Right ventricle myocardium superior (tissue), 1 donor: ENCODE results near the gene IL25. TPM values are rescaled to one million over a fixed set of nuclear protein-coding genes. Genes with fewer than 3 reads are reported as not detected.
"Not testable (repeated sequence)": the region's sequence is repeated elsewhere in the genome, so short reads cannot be mapped to it uniquely, and the experiment has no call there.

Experiments
- ATAC-seq: fragments of 200-7000 bp; cut with Tn5 transposase; one replicate; pipeline ENCODE4 v1.9.1; 2020; ENCODE audit warnings: mild to moderate bottlenecking; ENCODE audit not compliant: poor library complexity
- DNase-seq: peaks from one replicate; pipeline ENCODE4 v3.0.0-alpha.2; 2020
- intact Hi-C: fragments of 100-400 bp; cut with DNase I; formaldehyde crosslinking; loops from one replicate; pipeline ENCODE4 v1.11.2; 2022
- total RNA-seq: library from RNA; stranded (reverse); fragmentation: NEBNext Ultra II Directional; extraction: Animal tissue kit (Norgen Biotek cat#: 25700); gene quantifications from one replicate; pipeline ENCODE4 v1.2.1, GENCODE V29; 2021
- donor health status: DM: no; HTN: yes; CAD: no; lungs with severe emphysema.

Gene IL25
- total RNA-seq, 1 donor from 2014 or later, result not detected

GRCh38 chr14:23382731-23383440 lies 10.3 kb downstream of the IL25 start:
- DNase-seq (no peak), ATAC-seq (no peak)
- intact Hi-C loops, result loop anchor here (5.0 kb wide), 1 partner anchor 56 kb away; no protein-coding TSS in a partner anchor

- no peak for DNase-seq
- no peak for ATAC-seq
- intact Hi-C loops, result loop anchor here (5.0 kb wide), 1 partner anchor 57 kb away; no protein-coding TSS in a partner anchor
Measured at GRCh38 chr14:23384364-23385080, 11.9 kb downstream of the IL25 start.

GRCh38 chr14:23385244-23385641 lies 12.6 kb downstream of the IL25 start:
- ATAC-seq (no peak), DNase-seq (no peak)
- intact Hi-C loops, result no loop called here

- DNase-seq, result no peak
- intact Hi-C loops, result no loop called here
- no peak for ATAC-seq
Measured at GRCh38 chr14:23385642-23386265, 13.1 kb downstream of the IL25 start.

GRCh38 chr14:23386266-23386657 lies 13.7 kb downstream of the IL25 start:
- DNase-seq, ATAC-seq, intact Hi-C loops: not testable (repeated sequence)

- DNase-seq (no peak), ATAC-seq (no peak)
- intact Hi-C loops, result no loop called here
Measured at GRCh38 chr14:23386999-23387398, 14.4 kb downstream of the IL25 start.

GRCh38 chr14:23387916-23388882 lies 15.6 kb downstream of the IL25 start:
- intact Hi-C loops, result no loop called here
- ATAC-seq (peak; percentile 0), DNase-seq (no peak)

GRCh38 chr14:23388996-23389395 lies 16.4 kb downstream of the IL25 start:
- DNase-seq (no peak), ATAC-seq (peak; percentile 0)
- intact Hi-C loops, result no loop called here

- no peak for ATAC-seq
- no peak for DNase-seq
- intact Hi-C loops, result no loop called here
Measured at GRCh38 chr14:23389396-23389795, 16.8 kb downstream of the IL25 start.

GRCh38 chr14:23389871-23390270 lies 17.3 kb downstream of the IL25 start:
- DNase-seq, intact Hi-C loops: not testable (repeated sequence)
- ATAC-seq, result peak; percentile 1

- no peak for ATAC-seq
- intact Hi-C loops, result no loop called here
- no peak for DNase-seq
Measured at GRCh38 chr14:23392613-23393012, 20.0 kb downstream of the IL25 start.

GRCh38 chr14:23396126-23396525 lies 23.5 kb downstream of the IL25 start:
- ATAC-seq, result no peak
- peak; percentile 23 for DNase-seq
- intact Hi-C loops, result no loop called here

GRCh38 chr14:23396781-23397407 lies 24.3 kb downstream of the IL25 start:
- intact Hi-C loops, result no loop called here

GRCh38 chr14:23398348-23398747 lies 25.7 kb downstream of the IL25 start:
- ATAC-seq (no peak), DNase-seq (no peak)
- intact Hi-C loops, result no loop called here

More at GRCh38 chr14:23396781-23397407, 24.3 kb downstream of the IL25 start:
- ATAC-seq (peak; percentile 0), DNase-seq (no peak)

GRCh38 chr14:23399136-23399535 lies 26.5 kb downstream of the IL25 start:
- no peak for ATAC-seq
- DNase-seq, result peak; percentile 31

GRCh38 chr14:23399591-23399990 lies 27.0 kb downstream of the IL25 start:
- peak; percentile 41 for DNase-seq
- no peak for ATAC-seq
- intact Hi-C loops, result no loop called here

More at GRCh38 chr14:23399136-23399535, 26.5 kb downstream of the IL25 start:
- intact Hi-C loops, result no loop called here

GRCh38 chr14:23400496-23401149 lies 28.0 kb downstream of the IL25 start:
- intact Hi-C loops, result not testable (repeated sequence)
- peak; percentile 36 for DNase-seq
- ATAC-seq, result peak; percentile 1

- DNase-seq (peak; percentile 37), ATAC-seq (peak; percentile 0)
- intact Hi-C loops, result no loop called here
Measured at GRCh38 chr14:23401291-23401690, 28.7 kb downstream of the IL25 start.
